GM06990 (cell line): ENCODE data around the gene SYCE1L.

Source experiments
- DNase-seq: peaks from one replicate; pipeline ENCODE4 v3.0.0-alpha.2; 2011; ENCODE audit not compliant: insufficient read length; ENCODE audit errors: extremely low read depth
- H3K27me3 ChIP-seq: replicated peaks from 2 replicates; pipeline ENCODE4 v1.6.0; 2011; ENCODE audit warnings: low read length; ENCODE audit not compliant: control insufficient read depth, insufficient read depth
- H3K36me3 ChIP-seq: 2 replicates; pipeline ENCODE4 v1.5.1; 2011; ENCODE audit warnings: low read length; ENCODE audit not compliant: control insufficient read depth, insufficient read depth
- H3K4me3 ChIP-seq: replicated peaks from 2 replicates; pipeline ENCODE4 v1.5.1; 2011; ENCODE audit warnings: low read depth, mild to moderate bottlenecking, control low read depth, low read length
- TF ChIP-seq, protein P1 (sequence below): IDR thresholded peaks from 2 replicates; pipeline ENCODE4 v1.5.1; 2011; ENCODE audit warnings: low read length, control low read depth, mild to moderate bottlenecking, inconsistent platforms; ENCODE audit not compliant: insufficient read depth, poor library complexity, severe bottlenecking

The SYCE1L gene

DNA sequence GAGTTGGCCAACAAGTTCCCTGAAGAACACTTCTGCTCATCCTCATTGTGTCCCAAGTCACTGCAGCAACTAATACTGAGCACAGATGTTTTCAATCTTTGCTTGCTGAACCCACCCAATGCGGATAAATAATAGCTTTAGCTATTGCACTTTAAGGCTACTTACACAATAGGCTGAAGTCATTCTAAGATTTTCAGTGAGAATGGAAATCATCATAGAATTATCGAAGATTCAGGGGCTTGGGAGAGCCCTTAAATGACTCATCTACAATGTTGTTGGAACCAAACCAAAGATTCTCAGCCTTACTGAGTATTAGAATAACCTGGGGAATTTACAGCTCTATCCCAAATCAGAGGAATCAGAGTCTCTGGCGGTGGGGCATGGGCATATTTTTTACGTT lies 51.2 kb downstream of the SYCE1L start:
- DNase-seq = no peak
- TF ChIP-seq, protein P1, sequence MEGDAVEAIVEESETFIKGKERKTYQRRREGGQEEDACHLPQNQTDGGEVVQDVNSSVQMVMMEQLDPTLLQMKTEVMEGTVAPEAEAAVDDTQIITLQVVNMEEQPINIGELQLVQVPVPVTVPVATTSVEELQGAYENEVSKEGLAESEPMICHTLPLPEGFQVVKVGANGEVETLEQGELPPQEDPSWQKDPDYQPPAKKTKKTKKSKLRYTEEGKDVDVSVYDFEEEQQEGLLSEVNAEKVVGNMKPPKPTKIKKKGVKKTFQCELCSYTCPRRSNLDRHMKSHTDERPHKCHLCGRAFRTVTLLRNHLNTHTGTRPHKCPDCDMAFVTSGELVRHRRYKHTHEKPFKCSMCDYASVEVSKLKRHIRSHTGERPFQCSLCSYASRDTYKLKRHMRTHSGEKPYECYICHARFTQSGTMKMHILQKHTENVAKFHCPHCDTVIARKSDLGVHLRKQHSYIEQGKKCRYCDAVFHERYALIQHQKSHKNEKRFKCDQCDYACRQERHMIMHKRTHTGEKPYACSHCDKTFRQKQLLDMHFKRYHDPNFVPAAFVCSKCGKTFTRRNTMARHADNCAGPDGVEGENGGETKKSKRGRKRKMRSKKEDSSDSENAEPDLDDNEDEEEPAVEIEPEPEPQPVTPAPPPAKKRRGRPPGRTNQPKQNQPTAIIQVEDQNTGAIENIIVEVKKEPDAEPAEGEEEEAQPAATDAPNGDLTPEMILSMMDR = no peak
- no peaks in the 10 kb centered on the region; the same call in 1 of the 2 replicates for H3K27me3 ChIP-seq
- no peak overlapping the region for H3K4me3 ChIP-seq
- no peaks in the 10 kb centered on the region for H3K36me3 ChIP-seq
